HG03139 (cell line): ENCODE measurements around the gene RIPOR3.
"Not testable (repeated sequence)": the region's sequence is repeated elsewhere in the genome, so short reads cannot be mapped to it uniquely, and the experiment has no call there.

Source experiments
- ATAC-seq: cut with Tn5 transposase; IDR thresholded peaks from one replicate; pipeline ENCODE4 v1.9.1; 2021; ENCODE audit not compliant: unreplicated experiment

Gene RIPOR3

GRCh38 chr20:50681359-50682064 is 9.8 kb downstream of the RIPOR3 start:
- ATAC-seq: no peak

- ATAC-seq: no peak
Observed at GRCh38 chr20:50680105-50680960, 11.0 kb downstream of the RIPOR3 start.

GRCh38 chr20:50679753-50680104 is 11.6 kb downstream of the RIPOR3 start:
- no peak for ATAC-seq

DNA sequence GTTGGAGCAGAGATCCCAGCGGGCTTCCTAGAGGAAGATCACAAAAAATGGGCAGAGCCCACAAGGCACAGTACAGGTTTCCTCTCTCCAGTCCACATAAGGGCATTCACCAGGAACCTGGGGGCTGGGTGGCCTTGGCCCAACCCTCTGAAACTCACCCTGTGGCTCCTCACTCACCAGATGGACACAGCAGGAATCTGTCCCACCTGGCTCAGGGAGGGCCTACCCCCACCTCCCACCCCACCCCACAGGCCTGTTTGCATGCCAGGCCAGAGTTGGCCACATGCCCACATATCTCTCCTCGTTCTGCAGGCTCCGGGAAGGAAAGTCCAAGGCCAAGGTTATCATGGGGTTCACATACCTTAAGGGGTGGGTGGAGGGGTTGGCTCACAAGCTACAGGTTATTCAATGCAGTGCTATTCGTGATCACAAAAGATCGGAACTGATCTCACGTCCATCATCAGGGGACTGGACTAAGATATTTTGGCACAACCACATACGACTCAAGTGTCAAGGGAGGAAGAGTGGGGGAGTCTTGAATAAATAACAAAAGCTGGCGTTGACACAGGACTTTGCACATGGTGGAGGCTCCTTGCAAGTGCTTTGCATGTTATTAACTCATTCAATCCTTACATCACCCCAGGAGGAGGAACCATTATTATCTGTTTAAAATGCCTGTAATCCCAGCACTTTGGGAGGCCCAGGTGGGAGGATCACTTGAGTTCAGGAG is 13.0 kb downstream of the RIPOR3 start:
- no peak for ATAC-seq

- ATAC-seq: no peak
Observed at GRCh38 chr20:50676858-50677257, 14.5 kb downstream of the RIPOR3 start.

GRCh38 chr20:50676377-50676731 is 15.0 kb downstream of the RIPOR3 start:
- not testable (repeated sequence) for ATAC-seq

DNA sequence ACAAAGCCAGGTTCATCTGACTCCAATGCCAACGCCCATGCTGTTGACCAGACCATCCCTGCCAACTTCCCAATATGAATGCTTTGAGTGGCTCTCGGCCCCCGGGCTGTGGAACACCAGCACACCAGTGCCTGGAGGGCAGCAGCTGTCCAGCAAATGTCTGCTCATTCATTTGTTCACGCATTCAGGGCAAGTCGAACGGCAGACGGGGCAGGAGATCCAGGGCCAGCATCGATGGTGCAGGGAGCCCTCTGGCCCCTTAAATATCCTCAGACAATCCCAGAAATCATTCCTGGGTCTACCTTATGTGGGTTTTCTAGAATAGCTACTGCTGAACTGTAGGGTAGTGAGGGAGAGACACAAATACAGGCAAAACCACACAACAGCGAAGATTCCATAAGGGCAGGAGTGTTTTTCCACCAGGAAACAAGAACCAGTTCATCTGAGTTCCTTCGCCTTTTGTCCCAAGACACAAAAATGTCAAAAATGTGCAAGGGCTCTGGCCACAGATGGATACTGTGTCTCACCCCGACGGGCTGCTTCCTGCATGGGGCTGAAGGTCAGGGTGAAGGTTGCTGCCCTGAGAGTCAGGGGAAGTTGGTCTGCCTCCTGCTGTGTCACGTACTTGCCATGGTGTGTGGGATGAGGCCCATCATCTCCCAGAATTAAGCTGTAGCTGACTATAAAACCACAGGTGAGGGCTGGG is 15.5 kb downstream of the RIPOR3 start:
- no peak for ATAC-seq

- ATAC-seq: no peak
Observed at GRCh38 chr20:50674138-50674825, 17.1 kb downstream of the RIPOR3 start.

GRCh38 chr20:50673466-50674137 is 17.7 kb downstream of the RIPOR3 start:
- no peak for ATAC-seq

DNA sequence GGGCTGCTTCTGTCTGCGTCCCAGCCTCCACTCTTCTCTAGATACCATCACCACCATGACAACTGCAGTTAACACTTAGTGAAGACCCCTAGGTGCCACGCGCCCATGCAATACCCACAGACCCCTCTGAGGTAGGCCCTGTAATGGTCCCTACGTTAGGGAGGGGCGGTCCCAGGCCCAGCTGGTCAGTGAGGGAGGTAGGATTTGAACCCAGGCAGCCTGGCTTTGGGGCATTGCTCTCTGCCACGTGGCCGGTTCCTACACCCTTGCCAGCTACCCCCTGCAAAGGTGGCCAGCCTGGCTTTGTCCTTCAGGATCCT is 18.2 kb downstream of the RIPOR3 start:
- ATAC-seq: no peak

GRCh38 chr20:50672400-50673145 is 18.8 kb downstream of the RIPOR3 start:
- no peak for ATAC-seq

- no peak for ATAC-seq
Observed at GRCh38 chr20:50671626-50672025, 19.7 kb downstream of the RIPOR3 start.

DNA sequence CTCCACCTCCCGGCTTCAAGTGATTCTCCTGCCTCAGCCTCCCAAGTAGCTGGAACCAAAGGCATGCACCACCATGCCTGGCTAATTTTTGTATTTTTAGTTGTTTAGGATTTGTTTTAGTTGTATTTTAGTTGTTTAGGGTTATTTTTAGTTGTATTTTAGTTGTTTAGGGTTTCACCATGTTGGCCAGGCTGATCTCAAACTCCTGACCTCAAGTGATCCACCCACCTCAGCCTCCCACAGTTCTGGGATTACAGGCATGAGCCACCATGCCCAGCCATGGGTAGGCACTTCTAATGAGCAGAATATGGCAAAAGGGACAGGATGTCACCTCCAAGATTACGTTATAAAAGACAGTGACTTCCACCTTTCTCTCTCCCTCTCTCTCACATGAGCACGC is 20.3 kb downstream of the RIPOR3 start:
- ATAC-seq: not testable (repeated sequence)

- no peak for ATAC-seq
Observed at GRCh38 chr20:50670126-50670862, 21.0 kb downstream of the RIPOR3 start.

- ATAC-seq: no peak
Observed at GRCh38 chr20:50668798-50669197, 22.5 kb downstream of the RIPOR3 start.

GRCh38 chr20:50668326-50668725 is 23.0 kb downstream of the RIPOR3 start:
- ATAC-seq: no peak

DNA sequence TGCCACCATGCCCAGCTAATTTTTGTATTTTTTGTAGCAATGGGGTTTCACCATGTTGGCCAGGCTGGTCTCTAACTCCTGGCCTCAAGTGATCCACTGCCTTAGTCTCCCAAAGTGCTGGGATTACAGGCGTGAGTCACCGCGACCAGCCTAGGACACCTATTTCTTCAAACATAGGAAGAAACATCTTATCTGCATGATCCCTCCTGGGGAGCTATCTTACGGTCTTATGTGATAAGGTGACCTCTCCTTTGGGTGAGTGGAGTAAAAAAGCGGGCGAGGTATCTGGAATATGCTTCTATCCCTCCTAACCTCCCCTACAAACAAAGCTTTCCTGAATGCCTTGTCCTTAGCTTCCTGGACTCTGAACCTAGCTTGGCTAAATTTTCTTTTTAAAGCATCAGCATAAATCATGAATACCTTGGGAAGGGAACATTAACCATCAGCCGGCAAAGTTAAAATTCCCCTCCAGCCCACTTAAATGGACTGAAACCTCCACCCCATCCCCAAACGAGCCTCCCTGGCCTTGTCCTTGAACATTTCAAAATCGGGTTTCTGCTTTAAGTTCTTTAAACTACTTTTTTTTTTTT is 24.5 kb downstream of the RIPOR3 start:
- ATAC-seq: no peak

DNA sequence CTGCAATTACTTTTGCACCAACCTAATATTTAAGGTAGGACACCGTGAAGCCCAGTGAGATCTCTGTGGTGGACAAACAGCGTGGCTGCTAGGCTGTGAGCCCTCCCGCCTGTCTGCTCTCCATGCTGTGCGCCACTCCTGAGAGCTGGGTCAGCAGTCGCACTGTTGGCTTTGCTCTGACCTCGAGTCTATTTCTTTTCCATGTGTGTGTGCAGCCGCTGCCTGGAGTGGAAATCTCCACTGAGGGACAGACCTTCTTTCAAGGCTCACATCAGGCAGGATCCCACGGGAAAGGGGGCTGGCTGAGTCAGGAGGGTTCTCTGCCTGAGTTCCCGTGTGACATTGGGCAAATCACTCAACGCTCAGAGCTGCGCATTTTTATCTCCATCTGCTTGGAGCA is 27.1 kb downstream of the RIPOR3 start:
- ATAC-seq: no peak
